HG03103 (cell line): ENCODE data around the gene ARL8B.
A peak's percentile ranks its signal among the peaks of the same experiment; 100 is the strongest.

Experiments used
- ATAC-seq: cut with Tn5 transposase; IDR thresholded peaks from one replicate; pipeline ENCODE4 v1.9.1; 2021; ENCODE audit warnings: low read depth; ENCODE audit not compliant: unreplicated experiment

ARL8B gene

GRCh38 chr3:5185093-5185673 lies 63.1 kb downstream of the ARL8B start:
- ATAC-seq, result no peak

GRCh38 chr3:5186089-5186857 lies 64.2 kb downstream of the ARL8B start:
- peak; percentile 15 for ATAC-seq

GRCh38 chr3:5186858-5187155 lies 64.7 kb downstream of the ARL8B start:
- no peak for ATAC-seq

GRCh38 chr3:5187156-5187919 lies 65.2 kb downstream of the ARL8B start, which contains the start of gene EDEM1:
Gene EDEM1, plus strand, starts transcription at chr3:5187707. Its CDS starts 99 bp downstream, at chr3:5187806.
- peak; percentile 73 for ATAC-seq

GRCh38 chr3:5187920-5188418 lies 65.9 kb downstream of the ARL8B start:
- peak; percentile 3 for ATAC-seq

- ATAC-seq, result no peak
Observed at GRCh38 chr3:5188419-5189221, 66.5 kb downstream of the ARL8B start.

- no peak for ATAC-seq
Observed at GRCh38 chr3:5190147-5190791, 68.2 kb downstream of the ARL8B start.

- ATAC-seq, result no peak
Observed at GRCh38 chr3:5191555-5192304, 69.6 kb downstream of the ARL8B start.

GRCh38 chr3:5192571-5193365 lies 70.7 kb downstream of the ARL8B start:
- ATAC-seq, result no peak

- no peak for ATAC-seq
Observed at GRCh38 chr3:5194341-5194740, 72.2 kb downstream of the ARL8B start.

GRCh38 chr3:5194801-5195509 lies 72.9 kb downstream of the ARL8B start:
- ATAC-seq, result peak; percentile 37

- ATAC-seq, result no peak
Observed at GRCh38 chr3:5195605-5196004, 73.5 kb downstream of the ARL8B start.

GRCh38 chr3:5197022-5197421 lies 74.9 kb downstream of the ARL8B start:
- no peak for ATAC-seq

GRCh38 chr3:5197470-5198312 lies 75.6 kb downstream of the ARL8B start:
- ATAC-seq, result peak; percentile 56

GRCh38 chr3:5198313-5198677 lies 76.2 kb downstream of the ARL8B start:
- no peak for ATAC-seq

- ATAC-seq, result peak; percentile 33
Observed at GRCh38 chr3:5198986-5199731, 77.1 kb downstream of the ARL8B start.

- no peak for ATAC-seq
Observed at GRCh38 chr3:5201536-5201935, 79.4 kb downstream of the ARL8B start.
